ENCODE data around the gene TMEM128. TPM values are rescaled to one million over a fixed set of nuclear protein-coding genes. Genes with fewer than 3 reads are reported as not detected.

Gene TMEM128
- total RNA-seq, 1 experiment from 2014 or later, result 21.5 TPM

- Histone ChIP-seq H3K23me2 (ENCODE audit: insufficient read length, low read depth, low read length, poor library complexity, severe bottlenecking) (no peaks in the 10 kb centered on the region), H4K5ac (ENCODE audit: insufficient read length, low read depth, low read length) (no peak overlapping the region), H2BK5ac (ENCODE audit: insufficient read length, low read length) (no peak overlapping the region), H4K8ac (replicated peaks; ENCODE audit: insufficient read length, low read depth, low read length) (no peak overlapping the region), H3K27ac (ENCODE audit: insufficient read length, low read depth, low read length) (no peak overlapping the region), H3K23ac (ENCODE audit: insufficient read length, low read depth, low read length) (no peak overlapping the region), H3K14ac (ENCODE audit: insufficient read depth, low read length) (no peak overlapping the region), H2BK12ac (ENCODE audit: insufficient read length, low read depth, low read length) (no peak overlapping the region), H2BK20ac (ENCODE audit: low read depth, low read length, poor library complexity, severe bottlenecking) (no peak overlapping the region), H3K79me1 (ENCODE audit: insufficient read depth, low read depth, low read length, poor library complexity, severe bottlenecking) (no peaks in the 10 kb centered on the region), H3K27me3 (ENCODE audit: insufficient read depth, low read length) (no peaks in the 10 kb centered on the region), H3K4me2 (ENCODE audit: insufficient read depth, insufficient read length, low read length) (no peak overlapping the region), H3K56ac (ENCODE audit: insufficient read length, low read depth, low read length) (no peak overlapping the region), H4K20me1 (ENCODE audit: control insufficient read depth, insufficient read depth, insufficient read length) (no peaks in the 10 kb centered on the region), H3K9me3 (ENCODE audit: control insufficient read depth, low read depth, low read length) (no peaks in the 10 kb centered on the region), H2AFZ (ENCODE audit: low read length) (no peak overlapping the region), H3K79me2 (ENCODE audit: insufficient read depth, low read length) (no peaks in the 10 kb centered on the region), H3K18ac (ENCODE audit: insufficient read length, low read depth, low read length) (no peak overlapping the region), H2BK15ac (ENCODE audit: low read depth, low read length) (no peak overlapping the region), H2BK120ac (ENCODE audit: low read depth, low read length, poor library complexity, severe bottlenecking) (no peak overlapping the region), H3K4me1 (ENCODE audit: insufficient read depth, low read length) (no peaks in the 10 kb centered on the region), H3K9ac (ENCODE audit: extremely low read depth, insufficient read length, low read length) (no peak overlapping the region), H3T11ph (ENCODE audit: low read length) (no peak overlapping the region), H2AK5ac (ENCODE audit: insufficient read length, low read length) (no peak overlapping the region), H4K91ac (ENCODE audit: insufficient read length, low read depth, low read length) (no peak overlapping the region), H3K4ac (ENCODE audit: low read depth, low read length) (no peak overlapping the region)
- H3K4me3 Mint-ChIP-seq, result no peak overlapping the region
- H3K27ac Mint-ChIP-seq, result no peak overlapping the region
- no peak for DNase-seq
- no peaks in the 10 kb centered on the region for H3K4me1 Mint-ChIP-seq
- WGBS (ENCODE audit: extremely low coverage, insufficient read length, low lambda C conversion rate), result no CpG with 5 or more reads among the region's 5 CpGs
- TF ChIP-seq CTCF (conservative IDR thresholded peaks at IDR 0.05), result no peak
- H3K36me3 Mint-ChIP-seq (ENCODE audit: insufficient read depth in 1 of 3, low read depth in 3 of 3), result peaks cover 17 to 65% (median 38%) of the 10 kb centered on the region in 3 experiments; a peak in 6 of 7 replicates
- H3K27me3 Mint-ChIP-seq (ENCODE audit: low read depth), result peaks cover 2% of the 10 kb centered on the region; the same call in 1 of the 2 replicates
- peaks cover 0 to 2% of the 10 kb centered on the region in 2 experiments; a peak in 1 of 5 replicates for H3K9me3 Mint-ChIP-seq
These were observed 20.0 kb upstream of the TMEM128 start for GRCh38 chr4:4267981-4268380.
